HG02938 (cell line): ENCODE results near the gene RNF126.
"Not testable (repeated sequence)": the region's sequence is repeated elsewhere in the genome, so short reads cannot be mapped to it uniquely, and the experiment has no call there.

ENCODE experiments used
- ATAC-seq: cut with Tn5 transposase; IDR thresholded peaks from one replicate; pipeline ENCODE4 v1.9.1; 2021; ENCODE audit warnings: mild to moderate bottlenecking, moderate library complexity; ENCODE audit not compliant: unreplicated experiment

The RNF126 gene

DNA sequence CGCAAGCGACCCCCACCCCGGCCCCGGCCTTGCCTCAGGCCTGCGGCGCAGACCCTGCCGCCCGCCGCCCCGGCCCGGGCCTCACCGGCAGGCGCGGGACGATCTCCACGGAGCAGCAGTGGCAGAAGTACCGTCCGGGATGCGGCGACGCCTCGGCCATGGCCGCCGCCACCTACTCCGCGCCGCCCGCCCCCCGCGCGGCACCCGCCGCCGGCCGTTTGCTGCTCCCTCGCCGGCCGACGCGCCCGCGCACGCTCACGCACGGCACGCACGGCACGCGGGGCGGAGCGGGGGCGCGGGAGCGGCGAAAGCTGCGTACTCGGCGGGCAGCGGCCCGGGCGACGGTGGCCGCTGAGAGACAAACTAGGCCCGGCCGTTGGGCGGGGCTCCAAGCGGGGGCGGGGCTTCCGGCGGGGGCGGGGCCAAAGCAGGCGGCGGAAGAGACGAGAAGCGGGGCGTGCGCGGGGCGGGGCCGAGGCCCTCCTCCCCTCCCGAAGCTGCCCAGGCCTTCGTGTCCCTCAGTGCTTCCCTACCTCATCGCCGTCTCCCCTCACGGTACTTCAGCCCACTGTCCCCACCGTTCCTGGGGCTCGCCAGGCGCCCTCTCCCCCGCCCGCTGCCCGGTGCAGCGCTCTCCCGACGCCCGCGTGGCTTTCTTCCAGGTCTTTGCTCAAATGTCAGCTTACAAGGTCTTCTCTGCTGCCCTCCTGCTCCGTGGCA lies at the start of gene RNF126:
RNF126 (minus strand) TSS at position 253 of the 720 bp plus-strand sequence; CDS start at position 160, 93 bp downstream.
- peak; percentile 48 for ATAC-seq

DNA sequence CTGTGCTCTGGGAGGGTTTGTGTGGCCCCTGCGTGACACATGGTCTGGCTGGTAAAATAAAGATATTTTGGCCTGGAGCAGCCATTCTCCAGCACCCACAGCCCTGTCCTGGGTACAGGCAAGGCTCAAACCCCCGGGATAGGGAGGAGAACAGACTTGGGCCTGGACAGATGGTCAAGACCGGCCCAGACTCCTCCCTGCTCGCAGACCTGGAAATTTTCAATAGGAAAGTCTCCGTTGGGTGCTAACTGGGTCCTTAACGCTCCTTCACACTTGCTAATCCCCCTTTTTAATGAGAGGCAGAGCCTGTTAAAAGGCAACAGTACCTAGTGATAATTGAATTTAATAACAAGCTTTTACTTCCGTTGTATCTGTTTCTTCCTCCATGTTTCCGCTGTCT lies 48.2 kb upstream of the RNF126 start:
- no peak for ATAC-seq

DNA sequence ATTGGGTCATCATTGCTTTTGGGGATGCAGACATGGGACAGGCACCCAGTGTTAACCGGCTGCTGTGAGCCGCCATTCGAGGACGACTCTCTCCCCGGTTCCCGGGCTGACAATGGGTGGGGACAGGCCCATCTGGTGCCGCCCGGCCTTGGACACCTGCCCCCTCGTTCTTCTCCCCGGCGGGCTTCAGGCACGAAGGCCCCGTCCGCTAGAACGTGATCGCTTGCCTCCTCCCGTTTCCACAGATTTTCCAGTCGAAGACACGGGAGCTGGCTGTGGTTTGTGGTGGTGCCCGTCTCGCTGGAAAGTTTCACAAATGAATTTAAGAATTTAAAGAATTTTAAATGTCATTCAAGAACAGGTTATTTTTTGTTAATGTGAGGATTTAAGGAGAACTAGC lies 47.8 kb upstream of the RNF126 start:
- no peak for ATAC-seq

DNA sequence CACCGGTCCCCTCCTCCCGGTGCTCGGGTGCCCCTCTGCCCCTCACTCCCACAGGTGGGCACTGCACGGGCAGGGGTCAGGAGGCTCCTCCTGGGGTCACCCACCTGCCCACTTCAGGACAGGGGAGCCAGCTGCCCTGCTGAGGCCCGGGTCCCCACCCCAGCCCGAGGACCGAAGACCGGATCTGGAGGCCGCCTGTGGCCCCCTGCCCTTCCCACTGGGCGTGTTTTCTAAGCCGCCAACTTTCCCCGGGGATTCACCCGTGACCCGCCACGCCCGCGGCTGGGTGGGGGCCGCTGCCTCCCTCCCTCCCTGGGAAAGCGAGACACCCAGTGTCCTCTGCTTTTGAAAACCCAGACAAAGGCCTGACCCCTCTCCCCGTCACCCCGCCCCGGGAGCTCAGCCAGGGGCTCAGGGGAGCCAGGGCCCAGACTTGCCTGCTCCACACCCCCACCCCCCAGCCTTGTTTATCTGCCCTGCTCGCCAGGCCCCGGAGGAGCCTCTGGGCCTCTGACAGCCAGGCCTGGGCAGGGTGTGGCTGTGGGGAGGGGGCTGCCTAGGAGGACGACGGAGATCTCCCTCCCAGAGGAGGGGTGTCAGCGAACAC lies 47.1 kb upstream of the RNF126 start:
- ATAC-seq = no peak

DNA sequence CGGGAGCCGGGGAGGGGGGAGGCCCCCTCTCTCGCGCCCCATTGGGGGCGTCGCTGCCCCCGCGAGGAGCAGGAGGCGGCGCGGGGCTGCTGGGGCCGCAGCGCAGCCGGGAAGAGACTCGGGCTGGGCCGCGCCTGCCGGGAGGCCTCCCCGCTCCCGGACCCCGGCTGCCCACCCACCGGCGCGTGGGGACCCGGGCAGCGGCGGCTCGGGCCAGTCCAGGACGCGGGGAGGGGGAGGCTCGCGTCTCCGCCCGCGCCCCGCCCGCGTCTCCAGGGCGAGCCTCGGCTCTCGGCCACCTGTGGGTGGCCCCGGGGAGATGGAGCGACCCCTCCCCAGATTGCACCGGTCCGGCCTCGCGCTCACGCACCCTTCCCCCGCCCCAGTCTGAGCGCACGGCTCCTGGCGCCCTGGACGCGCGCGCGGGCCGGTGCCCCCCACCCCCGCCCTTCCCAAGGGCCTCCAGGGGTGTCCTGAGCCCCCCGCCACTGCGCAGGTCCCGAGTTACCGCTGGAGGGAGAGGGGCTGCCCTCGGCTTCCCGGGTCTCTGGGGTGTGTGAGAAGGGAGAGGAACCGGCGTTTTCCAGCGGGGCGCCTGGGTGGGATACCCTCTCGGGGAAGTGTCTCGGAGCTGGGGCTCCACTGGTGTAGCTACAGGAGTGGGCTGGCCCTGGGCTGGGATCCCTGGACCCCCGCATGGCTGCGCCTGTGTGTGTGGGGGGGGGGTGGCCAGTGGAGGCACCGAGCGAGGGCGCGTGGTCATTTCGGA lies 46.4 kb upstream of the RNF126 start:
- ATAC-seq = no peak

DNA sequence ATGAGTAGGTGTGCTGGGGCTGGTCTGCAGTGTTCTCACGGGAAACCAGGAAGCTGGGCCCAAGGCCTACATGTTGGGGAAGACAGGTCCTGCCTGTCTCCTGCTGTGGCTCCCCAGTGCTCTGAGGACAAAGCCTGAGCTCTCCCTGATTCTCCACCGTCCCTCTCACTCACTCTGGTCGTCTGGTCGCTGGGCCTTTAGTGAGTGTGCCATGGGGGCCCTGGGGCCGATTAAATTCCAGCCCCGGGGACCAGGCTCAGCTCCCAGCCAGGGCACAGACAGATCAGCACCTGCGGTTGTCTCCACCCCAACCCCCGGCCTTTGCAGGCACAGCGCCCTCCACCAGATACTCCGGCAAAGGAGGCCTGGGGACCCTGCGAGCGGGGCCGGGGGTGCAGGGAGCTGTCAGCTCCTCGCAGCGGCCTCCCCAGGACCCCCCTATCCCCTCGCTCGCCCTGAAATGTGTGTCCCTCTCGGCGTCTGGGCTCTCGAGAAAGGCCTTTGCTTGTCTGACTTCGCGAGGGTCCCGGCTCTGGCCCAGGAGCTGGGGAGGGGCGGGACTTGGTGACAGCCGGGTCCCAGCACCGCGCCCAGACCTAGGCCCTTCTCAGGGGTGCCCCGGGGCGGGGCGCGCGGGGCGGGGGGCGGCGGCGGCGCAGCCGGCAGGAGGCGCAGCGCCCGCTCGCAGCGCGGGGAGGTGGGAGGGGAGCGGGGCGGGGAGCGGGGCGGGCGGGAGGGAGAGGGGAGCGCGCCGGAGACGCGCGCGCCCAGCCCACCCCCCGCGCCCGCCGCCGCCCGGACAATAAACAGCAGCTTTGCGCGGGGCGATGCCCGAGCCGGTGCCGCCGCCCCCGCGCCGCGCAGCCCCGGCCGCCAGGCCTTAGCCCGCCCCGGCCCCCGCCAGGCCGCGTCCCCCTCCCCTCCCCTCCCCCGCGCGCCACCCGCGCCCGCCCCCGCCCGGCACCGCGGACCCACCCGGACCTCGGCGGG lies 45.4 kb upstream of the RNF126 start, which contains the start of gene PALM:
PALM (plus strand) TSS at position 782 of the 990 bp plus-strand sequence. CDS start 212 bp downstream, outside the sequence.
- ATAC-seq = no peak

DNA sequence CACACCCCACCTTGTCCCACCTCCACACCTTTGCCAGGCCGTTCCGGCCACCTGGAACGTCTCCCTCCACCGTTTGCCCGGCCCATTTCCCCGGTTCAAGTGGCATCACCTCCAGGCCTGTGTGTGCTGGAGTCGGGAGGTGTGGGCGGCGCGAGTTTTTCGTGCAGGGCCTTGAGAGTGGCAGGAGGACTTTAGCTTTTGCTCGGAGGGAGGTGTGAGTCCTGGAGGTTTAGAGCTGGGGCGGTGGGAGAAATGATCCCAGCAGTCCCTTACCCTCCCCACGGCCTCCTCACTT lies 41.4 kb upstream of the RNF126 start:
- ATAC-seq = no peak

DNA sequence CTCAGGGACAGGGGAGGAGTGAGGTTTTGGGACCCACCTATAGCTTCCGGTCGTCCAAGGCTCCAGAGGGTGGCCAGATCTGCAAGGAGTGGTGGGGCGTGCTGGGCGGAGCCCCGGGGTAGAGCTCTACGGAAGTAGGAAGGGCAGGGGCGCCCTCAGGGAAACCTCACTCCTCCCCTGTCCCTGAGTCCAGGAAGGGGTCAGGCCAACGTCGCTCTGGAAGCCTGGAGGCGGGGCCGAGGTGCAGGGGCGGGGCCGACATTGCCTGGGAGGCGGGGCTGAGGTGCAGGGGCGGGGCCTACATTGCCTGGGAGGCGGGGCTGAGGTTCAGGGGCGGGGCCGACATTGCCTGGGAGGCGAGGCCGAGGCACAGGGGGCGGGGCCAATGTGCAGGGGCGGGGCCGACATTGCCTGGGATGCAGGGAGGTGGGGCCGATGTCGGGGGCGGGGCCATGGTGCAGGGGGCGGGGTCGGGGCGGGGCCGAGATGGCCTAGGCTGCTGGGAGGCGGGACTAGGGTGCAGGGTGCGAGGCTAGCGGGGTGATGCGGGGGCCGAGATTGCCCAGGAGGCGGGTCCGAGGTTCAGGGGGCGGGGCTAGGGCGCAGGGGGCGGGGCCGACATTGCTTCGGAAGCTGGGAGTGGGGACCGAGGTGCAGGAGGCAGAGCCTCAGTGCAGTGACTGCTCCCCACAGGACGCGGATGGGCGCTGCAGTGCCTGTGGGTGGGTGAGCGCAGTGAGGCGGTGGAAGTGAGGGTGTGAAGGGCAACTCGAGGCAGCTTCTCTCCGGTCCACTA lies 40.8 kb upstream of the RNF126 start:
- ATAC-seq = no peak

DNA sequence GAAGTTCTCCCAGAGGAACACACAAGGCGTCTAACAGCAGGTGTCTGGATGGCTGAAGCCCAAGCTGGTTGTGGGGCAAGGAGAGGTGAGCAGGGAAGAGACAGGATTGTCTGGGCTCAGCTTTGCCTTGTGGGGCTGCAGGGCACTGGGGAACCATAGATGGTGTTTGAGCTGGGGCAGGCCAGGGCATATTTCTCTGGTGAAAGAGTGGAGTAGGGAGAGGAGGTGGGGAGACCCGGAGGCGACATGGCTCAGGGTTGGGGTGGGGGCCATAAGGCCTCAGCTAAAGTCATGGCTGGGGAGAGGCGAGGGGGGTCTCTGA lies 40.3 kb upstream of the RNF126 start:
- no peak for ATAC-seq

DNA sequence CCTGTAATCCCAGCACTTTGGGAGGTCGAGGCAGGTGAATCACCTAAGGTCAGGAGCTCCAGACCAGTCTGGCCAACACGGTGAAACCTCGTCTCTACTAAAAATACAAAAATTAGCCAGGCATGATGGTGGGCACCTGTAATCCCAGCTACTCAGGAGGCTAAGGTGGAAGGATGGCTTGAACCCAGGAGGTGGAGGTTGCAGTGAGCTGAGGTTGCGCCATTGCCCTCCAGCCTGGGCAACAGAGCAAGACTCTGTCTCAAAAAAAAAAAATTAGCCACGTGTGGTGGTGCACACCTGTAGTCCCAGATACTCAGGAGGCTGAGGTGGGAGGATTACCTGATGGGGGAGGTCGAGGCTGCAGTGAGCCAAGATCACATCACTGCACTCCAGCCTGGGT lies 39.8 kb upstream of the RNF126 start:
- not testable (repeated sequence) for ATAC-seq

DNA sequence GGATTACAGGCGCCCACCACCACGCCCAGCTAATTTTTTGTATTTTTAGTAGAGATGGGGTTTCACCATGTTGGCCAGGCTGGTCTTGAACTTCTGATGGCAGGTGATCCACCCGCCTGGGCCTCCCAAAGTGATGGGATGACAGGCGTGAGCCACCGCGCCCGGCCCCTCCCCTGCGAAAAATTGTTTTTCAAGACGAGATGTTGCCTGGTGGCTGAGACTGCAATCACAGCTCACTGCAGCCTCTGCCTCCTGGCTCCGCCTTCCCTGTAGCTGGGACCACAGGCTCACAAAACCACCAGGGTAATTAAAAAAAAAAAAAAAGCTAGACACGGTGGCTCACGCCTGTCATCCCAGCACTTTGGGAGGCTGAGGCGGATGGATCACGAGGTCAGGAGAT lies 36.9 kb upstream of the RNF126 start:
- not testable (repeated sequence) for ATAC-seq

DNA sequence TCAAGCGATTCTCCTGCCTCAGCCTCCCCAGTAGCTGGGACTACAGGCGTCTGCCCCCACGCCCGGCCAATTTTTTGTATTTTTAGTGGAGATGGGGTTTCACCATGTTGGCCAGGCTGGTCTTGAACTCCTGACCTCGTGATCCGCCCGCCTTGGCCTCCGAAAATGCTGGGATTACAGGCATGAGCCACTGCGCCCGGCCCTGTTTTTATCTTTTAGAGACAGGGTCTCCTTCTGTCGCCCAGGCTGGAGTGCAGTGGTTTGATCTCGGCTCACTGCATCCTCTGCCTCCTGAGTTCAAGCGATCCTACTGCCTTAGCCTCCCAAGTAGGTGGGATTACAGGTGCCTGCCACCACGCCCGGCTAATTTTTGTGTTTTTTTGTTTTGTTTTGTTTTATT lies 35.5 kb upstream of the RNF126 start:
- not testable (repeated sequence) for ATAC-seq

DNA sequence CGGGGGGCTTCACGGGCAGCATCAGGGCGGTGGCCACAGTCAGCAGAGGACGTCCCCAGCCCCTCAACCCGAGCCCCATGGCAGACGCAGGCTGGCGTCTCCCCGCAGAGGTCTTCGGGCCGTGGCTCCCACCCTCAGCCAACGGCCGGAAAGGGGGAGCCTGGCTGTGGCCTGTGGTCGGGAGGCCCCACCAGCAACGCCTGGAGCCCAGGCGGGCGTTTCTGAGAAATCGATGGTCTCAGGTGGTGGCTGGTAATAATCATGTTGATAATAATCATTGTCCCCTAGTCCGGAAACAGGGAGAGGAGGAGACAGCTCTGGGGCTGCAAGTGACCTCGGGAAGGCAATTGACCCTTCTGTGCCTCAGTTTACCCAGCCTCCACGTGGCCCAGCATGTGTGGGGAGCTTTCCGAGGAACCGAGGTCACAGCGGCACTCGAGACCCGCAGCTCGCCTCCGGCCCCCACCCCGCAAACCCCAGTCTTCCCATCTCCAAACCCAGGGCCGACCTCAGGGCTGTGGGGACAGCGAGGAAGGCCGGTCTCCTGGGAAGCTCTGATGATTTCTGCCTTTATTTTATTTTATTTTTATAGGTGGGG lies 32.4 kb upstream of the RNF126 start, which contains the start of gene PRSS57:
PRSS57 (minus strand) TSS at position 101 of the 598 bp plus-strand sequence; CDS start at position 79, 22 bp downstream.
- no peak for ATAC-seq

DNA sequence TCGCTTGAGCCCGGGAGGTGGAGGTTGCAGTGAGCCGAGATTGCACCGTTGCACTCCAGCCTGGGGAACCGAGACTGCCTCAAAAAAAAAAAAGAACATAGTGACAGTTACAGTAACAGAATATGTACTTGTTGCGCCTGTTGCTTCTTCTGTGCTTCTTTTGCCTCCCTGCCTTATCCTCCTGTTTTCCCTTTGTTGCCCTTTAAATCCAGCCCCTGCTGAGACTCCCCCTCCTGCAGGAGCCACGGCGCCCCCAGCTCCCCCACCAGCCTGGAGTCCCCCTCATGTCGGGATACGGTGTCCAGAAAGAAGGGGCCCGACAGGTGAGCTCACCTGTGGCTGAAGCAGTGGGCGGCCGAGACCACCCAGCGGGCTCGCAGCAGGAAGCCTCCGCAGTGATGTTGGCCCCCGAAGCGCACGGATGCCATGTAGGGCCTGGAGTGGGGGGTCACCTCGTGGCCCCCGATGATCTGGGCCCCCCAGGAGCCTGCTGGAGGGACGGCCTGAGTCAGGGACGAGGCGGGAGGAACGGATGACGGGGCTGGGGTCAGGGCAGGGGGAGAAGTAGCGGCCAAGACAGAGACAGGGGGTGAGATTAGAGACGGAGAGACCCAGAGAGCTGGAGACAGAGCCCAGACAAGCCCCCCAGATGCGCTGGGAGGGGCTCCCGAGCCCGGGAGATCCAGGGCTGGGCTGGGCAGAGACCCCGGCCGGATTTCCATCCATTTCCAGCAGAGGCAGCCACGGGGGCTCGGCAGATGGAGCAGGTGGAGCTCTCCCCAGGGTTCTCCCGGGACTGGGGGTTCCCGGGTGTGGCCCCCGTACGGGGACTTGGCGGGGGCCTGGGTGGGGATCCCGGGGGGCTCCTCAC lies 31.7 kb upstream of the RNF126 start:
- ATAC-seq = no peak

DNA sequence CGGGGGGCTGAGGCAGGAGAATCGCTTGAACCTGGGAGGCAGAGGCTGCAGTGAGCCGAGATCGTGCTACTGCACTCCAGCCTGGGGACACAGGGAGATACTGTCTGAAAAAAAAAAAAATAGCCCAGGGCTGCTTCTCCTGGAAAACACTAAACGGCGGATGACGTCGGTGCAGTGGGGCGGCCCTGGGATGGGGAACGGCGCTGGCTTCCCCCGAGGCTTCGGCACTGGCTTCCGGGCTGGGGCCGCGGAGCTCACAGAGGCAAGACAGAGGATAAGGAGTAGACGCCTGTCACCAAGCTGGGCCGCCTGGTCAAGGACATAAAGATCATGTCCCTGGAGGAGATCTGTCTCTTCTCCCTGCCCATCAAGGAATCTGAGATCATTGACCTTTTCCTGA lies 27.2 kb upstream of the RNF126 start:
- no peak for ATAC-seq

DNA sequence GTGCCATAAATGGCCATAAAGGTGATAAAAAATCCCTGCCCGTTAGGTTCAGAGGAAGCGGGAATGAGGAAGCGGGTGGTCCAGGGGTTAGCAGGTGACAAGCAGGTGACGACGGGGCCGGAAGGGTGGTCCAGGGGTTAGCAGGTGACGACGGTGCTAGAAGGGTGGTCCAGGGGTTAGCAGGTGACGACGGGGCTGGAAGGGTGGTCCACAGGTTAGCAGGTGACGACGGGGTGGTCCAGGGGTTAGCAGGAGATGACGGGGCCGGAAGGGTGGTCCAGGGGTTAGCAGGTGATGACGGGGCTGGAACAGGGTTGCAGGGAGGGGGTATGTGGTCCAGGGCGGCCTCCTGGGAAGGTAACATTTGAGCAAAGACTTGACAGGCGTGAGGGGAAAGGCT lies 26.0 kb upstream of the RNF126 start:
- ATAC-seq = no peak

DNA sequence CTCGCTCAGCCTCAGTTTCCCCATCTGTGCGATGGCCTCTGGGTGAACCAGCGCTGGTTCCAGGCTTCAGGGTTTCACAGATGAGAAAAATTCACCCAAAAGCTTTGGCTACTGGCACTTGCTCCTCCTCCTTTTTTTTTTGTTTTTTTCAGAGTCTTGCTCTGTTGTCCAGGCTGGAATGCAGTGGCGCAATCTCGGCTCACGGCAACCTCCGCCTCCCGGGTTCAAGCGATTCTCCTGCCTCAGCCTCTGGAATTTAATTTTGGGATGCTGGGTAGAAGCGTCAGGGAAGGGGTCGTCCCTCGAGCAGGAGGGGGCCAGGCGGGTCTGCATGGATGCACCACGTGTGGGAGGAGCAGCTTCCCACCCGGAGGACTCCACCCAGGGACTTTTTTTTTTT lies 25.2 kb upstream of the RNF126 start:
- no peak for ATAC-seq

DNA sequence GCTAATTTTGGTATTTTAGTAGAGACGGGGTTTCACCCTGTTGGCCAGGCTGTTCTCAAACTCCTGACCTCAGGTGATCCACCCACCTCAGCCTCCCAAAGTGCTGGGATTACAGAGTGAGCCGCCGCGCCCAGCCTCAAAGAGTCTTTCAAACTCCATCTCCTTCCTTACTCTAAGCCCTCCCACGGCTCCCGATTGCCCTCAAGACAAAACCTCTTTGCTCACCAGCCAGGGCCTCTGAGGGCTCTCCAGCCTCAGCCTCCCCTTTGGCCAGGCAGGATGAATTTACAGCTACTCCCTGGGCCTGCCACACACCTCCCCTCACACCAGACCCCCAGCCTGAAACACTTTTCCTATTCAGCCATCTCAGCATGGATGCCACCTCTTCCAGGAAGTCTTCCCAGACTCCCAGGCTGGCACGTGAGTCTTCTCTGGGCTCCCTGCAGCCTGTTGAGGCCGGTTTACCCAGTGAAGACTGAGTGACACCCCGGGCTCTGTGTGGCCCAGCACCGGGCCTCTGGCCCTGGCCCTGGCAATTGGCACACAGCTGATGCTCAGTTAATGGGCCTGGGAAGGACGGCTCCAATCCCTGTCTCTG lies 24.7 kb upstream of the RNF126 start:
- ATAC-seq = no peak
